ENCODE results near the gene TBCB. TPM values are rescaled to one million over a fixed set of nuclear protein-coding genes. Genes with fewer than 3 reads are reported as not detected.
"Not testable (repeated sequence)": the region's sequence is repeated elsewhere in the genome, so short reads cannot be mapped to it uniquely, and the experiment has no call there.

The TBCB gene, protein sequence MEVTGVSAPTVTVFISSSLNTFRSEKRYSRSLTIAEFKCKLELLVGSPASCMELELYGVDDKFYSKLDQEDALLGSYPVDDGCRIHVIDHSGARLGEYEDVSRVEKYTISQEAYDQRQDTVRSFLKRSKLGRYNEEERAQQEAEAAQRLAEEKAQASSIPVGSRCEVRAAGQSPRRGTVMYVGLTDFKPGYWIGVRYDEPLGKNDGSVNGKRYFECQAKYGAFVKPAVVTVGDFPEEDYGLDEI
- 57.9 TPM for total RNA-seq

DNA sequence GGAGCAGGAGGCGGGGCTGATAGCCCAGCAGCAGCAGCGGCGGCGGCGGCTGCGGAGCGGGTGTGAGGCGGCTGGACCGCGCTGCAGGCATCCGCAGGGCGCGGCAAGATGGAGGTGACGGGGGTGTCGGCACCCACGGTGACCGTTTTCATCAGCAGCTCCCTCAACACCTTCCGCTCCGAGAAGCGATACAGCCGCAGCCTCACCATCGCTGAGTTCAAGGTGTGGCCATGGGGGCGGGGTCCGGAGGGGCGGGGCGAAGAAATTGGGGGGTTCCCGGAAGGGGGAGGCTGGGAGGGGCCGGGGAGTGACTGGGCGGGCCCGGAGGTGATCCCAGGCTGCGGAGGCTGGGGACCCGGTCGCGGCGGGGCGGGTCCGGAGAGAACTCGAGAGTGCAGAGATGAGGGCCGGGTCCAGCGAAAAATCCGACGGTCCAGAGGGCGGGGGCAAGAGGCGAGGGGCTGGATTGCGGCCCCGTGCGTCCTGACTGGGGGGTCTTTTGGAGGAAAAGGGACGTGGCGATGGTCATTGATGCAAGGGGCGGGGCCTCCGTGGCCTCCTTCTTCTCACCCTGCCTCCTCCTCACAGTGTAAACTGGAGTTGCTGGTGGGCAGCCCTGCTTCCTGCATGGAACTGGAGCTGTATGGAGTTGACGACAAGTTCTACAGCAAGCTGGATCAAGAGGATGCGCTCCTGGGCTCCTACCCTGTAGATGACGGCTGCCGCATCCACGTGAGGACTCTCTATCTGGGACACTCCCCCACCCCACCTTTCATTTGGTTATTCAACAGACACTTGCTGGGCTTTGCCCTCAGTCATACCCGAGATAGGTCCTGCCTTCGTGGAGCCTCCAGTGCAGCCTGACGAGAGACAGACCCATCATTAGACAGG lies at the start of gene TBCB:
TSS of gene TBCB (plus strand) at position 16 of the 891 bp plus-strand sequence. CDS start at position 109, 93 bp downstream.
- peak; percentile 78 for DNase-seq

DNA sequence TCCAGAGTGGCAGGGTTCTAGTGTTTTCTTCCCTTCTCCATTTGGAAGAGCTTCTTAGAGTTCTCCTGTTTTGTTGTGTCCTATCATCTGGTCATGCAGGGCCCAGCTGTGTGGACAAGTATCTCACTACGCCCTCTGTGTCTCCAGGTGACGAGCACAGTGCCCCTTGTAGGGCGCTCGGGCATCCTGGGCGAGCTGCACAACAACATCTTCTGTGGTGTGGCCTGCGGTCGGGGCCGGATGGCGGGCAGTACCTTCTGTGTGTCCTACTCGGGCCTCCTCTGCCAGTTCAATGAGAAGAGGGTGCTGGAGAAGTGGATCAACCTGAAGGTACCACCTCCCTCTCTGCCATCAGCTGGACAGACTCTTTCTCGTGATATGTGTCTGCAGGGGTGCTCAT lies 47.6 kb upstream of the TBCB start:
- DNase-seq = no peak

DNA sequence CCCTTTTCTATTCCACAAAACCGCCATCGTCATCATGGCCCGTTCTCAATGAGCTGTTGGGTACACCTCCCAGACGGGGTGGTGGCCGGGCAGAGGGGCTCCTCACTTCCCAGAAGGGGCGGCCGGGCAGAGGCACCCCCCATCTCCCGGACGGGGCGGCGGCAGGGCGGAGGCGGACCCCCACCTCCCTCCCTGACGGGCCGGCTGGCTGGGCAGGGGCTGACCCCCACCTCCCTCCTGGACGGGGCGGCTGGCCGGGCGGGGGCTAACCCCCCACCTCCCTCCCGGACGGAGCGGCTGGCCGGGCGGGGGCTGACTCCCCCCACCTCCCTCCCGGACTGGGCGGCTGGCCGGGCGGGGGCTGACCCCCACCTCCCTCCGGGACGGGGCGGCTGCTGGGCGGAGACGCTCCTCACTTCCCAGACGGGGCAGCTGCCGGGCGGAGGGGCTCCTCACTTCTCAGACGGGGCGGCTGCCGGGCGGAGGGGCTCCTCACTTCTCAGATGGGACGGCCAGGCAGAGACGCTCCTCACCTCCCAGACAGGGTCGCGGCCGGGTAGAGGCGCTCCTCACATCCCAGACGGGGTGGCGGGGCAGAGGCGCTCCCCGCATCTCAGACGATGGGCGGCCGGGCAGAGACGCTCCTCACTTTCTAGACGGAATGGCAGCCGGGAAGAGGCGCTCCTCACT lies 46.3 kb upstream of the TBCB start:
- not testable (repeated sequence) for DNase-seq

DNA sequence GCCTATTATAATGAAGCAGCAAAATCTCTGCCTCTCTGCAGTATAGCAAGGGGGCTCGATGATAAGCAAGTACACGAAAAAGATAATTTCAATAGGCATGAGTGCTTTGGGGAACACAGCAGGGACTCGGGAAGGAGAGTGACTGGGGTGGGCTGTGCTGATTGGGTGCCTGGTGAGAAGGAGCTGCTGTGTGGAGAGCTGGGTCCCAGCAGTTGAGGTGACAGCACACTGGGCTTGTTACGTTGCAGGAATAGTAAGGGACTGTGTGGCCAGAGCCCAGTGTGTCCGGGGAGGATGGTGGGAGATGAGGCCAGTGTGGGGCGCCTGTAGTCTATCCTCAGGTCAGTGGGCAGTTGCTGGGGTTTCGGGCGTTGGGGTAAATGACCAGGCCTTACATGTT lies 43.2 kb upstream of the TBCB start:
- no peak for DNase-seq

DNA sequence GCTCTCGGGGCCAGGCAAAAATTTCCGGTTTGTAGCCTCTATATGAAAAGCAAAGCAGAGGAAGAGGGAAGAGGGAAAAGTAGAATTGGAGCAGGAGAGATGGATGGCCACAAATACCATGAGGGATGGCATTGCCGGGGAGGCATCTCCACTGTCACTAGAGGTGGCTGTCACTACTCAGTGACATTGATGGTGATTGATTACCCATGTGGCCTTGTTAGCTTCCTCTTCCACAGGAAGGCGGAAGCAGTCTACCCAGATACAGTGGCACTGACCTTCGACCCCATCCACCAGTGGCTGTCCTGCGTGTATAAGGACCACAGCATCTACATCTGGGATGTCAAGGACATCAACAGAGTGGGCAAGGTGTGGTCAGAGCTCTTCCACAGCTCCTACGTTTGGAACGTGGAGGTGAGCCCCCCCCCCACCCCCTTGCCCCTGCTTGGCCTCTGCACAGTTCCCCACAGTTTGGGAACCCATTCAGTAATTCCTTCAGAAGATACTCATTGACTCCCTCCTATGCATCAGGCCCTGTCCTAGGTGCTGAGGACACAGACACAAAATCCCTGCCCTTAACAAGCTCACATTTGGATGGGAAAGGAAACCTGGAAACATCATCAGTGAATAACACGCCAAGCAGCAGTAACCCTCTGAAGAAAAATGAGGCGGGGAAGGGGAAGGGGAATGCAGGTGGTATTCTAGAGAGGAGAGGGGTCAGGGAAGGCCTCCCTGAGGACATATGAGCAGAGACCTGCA lies 42.0 kb upstream of the TBCB start:
- no peak for DNase-seq

DNA sequence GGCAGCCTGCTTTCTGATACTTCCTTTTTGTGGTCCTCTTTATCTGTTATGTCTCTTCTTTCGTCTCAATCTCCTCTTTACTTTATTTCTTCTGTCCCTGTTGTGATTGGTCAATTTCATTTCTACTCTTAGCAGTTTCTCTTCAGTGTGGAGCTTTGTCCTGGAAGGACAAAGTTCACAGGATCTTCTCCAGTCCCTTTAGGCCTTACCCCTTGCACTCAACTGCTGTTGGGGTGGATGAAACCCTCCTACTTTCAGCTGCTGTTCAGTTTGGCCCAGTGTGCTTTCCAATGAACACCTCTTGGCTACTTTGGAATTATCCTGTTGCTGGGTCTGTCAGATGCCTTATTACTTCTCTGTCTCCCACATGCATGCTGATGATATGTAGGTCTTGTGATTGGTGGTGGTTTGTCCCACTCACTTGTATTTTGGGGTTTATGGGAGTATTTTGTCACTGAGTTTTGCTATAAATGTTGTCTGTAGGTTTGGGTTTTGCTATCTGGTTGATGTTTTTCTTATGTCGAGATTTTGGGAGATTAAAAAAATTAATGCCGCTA lies 35.8 kb upstream of the TBCB start:
- no peak for DNase-seq

DNA sequence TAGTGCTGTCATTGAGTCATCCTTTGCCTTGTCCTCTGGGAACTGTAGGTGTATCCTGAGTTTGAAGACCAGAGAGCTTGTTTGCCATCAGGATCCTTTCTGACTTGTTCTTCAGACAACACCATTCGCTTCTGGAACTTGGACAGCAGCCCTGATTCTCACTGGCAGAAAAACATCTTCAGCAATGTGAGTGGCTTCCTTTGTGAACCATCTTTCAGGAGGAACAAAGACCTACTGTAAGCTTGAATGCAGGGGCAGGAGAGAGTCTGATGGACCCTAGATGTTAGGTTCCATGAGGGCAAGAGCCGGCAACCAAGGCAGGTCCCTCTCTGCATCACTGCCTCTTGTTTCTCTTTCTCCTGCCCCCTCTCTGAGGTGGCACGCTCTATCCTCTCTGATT lies 33.9 kb upstream of the TBCB start:
- DNase-seq = no peak

DNA sequence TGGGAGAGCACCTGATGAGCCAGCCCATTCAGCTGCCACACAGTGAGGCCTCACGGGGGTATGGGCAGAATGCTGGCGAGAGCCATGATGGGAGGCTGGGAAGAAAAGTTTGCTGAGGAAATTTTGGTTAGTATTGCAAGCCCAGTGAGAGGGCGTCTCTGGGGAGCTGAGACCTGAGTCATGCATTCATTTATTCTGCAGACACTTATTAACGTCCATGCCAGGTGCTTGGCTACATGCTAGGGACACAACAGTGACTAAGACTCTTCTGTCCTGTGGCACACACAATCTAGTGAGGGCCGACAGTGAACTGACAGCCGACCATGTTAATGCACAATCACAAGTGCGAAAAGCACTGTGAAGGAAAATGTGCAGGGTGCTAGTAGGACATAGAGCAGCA lies 33.4 kb upstream of the TBCB start:
- no peak for DNase-seq

DNA sequence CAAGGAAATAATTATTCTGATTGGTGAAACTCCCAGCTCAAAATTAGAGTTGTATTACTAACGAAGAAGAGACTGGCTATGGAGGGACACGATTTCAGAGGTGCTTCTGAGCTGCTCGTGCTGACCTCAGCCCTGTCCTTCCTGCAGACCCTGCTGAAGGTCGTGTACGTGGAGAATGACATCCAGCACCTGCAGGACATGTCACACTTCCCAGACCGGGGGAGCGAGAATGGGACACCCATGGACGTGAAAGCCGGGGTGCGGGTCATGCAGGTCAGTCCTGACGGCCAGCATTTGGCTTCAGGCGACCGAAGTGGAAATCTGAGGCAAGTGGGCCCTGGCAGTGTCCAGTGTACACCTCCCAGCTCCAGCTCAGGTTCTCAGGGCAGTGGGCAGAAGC lies 32.4 kb upstream of the TBCB start:
- DNase-seq = no peak

DNA sequence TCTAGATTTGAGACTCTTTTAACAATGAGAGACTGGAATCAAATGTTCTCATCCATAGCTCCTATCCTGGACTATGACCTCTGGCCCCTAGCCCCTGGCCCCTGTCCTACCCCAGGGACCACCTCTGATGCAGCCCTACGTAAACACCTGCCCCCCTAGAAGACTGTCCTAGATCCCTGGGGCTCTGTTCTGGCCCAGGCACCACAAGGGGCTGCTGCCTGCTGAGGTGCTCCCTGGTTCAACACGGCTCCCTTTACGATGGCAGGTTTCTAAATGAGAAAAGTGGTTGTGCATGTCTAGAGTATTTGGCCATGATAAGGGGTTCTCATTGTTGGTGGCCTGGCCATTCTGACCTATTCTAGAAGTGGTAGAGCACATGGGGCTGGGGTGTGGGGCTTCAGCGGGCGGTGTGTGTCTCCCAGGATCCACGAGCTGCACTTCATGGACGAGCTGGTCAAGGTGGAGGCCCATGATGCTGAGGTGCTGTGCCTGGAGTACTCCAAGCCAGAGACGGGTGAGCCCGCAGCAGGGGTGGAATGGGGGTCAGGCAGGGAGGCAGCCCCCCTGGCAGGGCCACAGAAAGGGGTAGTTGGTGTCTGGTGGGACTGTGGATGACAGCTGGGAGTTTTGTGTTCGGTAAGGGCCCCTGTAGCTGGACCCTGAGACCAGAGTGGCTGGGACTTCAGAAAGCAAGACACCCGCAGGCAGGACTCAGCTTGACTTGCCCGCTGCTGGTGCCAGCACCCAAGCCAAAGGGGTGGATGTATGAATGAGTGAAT lies 30.8 kb upstream of the TBCB start:
- DNase-seq = no peak

DNA sequence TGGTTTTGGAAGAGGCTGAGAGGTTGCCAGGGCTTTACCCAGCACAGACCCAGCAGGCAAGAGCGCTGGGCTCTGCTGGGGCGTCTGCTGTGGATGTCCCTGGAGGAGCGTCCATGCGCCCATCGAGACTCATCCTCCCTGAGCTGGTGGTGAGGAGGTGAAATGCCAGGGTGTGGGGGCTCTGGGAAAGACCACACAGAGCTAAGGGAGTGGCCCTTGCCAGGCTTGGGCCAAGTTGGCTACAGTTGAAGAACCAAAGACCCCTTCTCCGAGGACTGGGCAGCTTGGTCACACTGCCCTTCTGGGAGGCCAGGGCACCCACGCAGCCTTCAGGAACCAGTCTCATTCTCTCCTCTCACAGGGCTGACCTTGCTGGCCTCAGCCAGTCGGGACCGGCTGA lies 28.9 kb upstream of the TBCB start:
- no peak for DNase-seq

DNA sequence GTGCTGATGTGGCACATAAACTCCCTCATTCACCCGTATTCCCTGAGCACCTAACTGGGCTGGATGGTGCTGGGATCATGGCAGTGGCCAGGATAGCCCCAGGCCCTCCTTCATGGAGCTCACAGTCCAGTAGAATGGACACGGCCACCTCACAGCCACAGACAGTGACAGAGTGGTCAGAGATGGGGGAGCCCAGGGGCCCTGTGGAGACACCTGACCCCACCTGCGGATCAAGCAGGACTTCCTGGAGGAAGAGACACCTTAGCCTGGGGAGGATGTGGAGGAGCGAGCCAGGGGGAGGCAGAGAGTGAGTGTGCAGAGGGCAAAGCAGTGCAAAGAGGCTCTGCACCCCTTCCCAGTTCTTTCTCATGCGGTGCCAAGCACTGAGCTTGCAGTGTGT lies 25.4 kb upstream of the TBCB start:
- no peak for DNase-seq

DNA sequence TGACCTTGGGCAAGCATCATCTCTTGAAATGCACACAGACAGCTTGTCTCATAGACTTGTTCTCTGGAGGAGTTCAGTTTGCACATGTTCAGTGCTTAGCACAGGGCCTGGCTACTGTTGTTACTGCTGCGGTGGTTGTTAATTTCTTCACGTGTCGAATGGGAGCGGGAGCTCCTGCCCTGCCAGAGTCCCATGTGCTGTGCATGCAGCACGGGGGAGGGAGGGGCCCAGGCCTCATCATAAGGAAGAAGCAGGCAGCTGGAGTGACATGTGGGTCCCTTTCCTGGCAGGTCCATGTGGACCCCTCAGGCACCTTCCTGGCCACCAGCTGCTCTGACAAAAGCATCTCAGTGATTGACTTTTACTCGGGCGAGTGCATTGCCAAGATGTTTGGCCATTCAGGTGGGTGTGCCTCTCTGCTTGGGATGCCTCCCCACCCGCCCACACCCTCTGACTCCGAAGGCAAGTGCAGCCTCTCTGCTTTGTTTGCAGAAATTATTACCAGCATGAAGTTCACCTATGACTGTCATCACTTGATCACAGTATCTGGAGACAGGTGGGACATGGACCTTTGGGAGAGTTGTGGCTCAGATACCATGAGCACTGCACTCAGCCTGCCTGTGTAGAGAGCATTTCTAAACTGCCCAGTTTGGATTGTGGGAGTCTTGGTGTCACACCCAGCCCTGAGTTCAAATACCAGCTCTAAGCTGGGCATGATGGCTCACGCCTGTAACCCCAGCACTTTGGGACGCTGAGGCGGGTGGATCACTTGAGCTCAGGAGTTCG lies 24.2 kb upstream of the TBCB start:
- DNase-seq = no peak

DNA sequence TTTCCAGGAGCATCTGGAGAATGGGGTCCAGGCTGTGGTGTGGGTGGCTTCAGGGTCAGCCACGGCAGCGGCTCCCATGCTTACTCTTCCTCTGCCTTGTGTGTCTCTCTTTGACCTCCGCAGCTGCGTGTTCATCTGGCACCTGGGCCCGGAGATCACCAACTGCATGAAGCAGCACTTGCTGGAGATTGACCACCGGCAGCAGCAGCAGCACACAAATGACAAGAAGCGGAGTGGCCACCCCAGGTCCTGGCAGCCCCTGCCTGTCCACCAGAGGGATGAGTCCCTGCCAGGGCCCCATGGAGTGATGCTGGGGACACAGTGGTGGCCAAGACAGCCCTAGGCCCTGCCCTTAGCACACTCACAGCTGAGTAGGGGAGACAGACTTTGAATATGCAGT lies 22.7 kb upstream of the TBCB start:
- DNase-seq = no peak

DNA sequence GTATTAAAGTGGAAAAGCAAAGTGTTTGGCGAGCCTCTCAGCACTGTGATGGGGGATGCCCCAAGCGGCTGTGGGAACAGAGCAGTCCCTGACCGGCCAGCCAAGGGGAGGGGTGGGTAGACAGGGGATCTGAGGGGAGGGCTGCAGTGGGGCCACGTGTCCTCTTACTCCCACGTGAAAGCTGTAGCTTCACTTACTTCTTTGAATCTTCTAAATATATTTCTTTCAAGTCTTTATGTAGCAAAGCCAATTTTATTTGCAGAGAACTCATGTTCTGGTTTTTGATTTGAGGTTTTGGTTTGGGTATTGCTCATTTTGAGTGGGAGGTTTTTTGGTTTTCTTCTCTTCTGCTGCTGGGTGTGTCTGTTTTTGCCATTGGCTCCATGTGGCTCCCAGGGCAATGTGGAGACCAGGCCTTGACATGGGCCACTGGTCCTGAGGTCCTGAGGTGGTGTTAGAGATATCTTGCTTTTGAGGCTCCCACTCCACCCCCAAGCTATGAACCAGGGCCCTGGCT lies 22.1 kb upstream of the TBCB start:
- no peak for DNase-seq

DNA sequence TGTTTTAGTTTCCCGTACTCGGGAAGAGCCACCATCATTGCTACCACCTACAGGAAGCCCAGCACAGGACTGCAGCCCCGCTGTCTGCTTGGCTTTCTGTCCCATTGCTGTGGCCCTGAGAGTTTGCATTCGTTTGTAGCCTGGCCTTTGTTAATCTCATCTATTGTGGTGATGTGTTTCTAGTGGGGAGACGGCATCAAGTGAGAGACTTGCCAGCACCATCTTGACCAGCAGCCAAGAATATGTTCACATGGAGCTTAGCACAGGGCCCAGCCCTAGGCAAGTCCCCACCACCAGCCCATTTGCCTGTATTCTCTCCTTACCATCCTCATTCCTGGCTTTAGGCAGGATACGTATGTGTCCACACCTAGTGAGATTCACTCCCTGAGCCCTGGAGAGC lies 21.6 kb upstream of the TBCB start:
- DNase-seq = no peak

DNA sequence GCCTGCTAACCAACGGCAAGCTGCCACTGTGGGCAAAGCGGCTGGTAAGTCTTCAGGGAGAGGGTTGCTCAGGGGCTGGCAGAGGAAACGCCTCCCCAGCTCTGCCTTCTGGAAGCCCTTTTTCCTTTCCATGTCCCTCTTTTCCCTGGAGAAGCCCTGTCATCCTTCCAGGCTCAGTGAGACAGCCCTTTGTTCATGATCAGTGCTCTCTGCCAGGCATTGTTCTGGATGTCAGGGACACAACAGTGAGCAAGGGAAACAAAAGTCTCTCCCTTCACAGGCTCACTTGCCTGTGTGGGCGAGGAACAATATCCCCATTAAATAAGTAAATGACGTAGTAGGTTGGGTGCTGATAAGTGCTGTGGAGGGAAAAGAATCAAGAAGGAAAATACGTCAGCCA lies 18.2 kb upstream of the TBCB start:
- DNase-seq = no peak

DNA sequence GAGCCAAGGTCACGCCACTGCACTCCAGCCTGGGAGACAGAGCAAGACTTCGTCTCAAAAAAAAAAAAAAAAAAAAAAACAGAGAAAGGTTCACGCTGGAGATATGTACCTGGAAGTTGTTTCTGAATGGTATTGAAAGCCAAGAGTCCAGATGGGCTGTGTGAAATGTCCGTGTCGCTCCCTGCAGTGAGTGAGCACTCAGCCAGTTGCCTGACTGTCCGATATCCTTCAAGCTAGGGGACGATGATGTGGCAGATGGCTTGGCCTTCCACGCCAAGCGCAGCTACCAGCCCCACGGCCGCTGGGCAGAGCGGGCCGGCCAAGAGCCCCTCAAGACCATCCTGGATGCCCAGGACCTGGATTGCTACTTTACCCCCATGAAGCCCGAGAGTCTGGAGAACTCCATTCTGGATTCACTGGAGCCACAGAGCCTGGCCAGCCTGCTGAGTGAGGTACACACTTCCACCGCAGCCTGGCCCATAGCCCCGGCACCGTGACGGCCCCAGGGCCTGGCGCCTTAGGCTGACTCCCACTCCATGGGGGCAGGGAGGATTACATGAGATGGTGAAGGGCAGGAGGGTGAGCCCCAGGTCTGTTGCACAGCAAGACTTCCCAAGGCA lies 16.0 kb upstream of the TBCB start:
- no peak for DNase-seq

DNA sequence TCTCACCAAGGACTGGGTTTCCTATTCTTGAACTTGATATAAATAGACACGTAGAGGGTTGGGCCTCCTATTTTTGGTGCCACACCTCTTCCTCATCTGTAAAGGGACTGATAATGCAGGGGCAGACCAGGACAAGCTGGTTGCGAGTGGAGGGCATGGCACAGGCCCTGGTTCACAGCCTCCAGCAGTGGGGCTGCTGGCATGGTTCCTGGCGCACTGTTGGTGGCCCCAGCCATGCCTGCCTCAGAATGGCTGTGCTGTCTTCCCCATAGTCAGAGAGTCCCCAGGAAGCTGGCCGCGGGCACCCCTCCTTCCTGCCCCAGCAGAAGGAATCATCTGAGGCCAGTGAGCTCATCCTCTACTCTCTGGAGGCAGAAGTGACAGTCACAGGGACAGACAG lies 14.8 kb upstream of the TBCB start:
- no peak for DNase-seq

All from skin of body (tissue), 2 donors.